ENCODE data around the gene TSPO.
"Not testable (repeated sequence)": the region's sequence is repeated elsewhere in the genome, so short reads cannot be mapped to it uniquely, and the experiment has no call there.

The TSPO gene

GRCh38 chr22:43151251-43152002 is at the start of gene TSPO:
Gene TSPO, plus strand, starts transcription at chr22:43151559. Its CDS starts 7,680 bp downstream, at chr22:43159239.
- in situ Hi-C loops (cut with MboI; ENCODE audit: low pct_unique_long_range_greater_than_20kb, low sequenced_read_pairs, unreplicated experiment) = no loop called here
- TF ChIP-seq CTCF (IDR thresholded peaks at IDR 0.05; ENCODE audit: extremely low read depth, insufficient read depth, missing control alignments) = no peak
- DNase-seq (ENCODE audit: low spot score) = peak; percentile 78

- in situ Hi-C loops (cut with MboI; ENCODE audit: low pct_unique_long_range_greater_than_20kb, low sequenced_read_pairs, unreplicated experiment); DNase-seq (ENCODE audit: low spot score): not testable (repeated sequence)
Observed at GRCh38 chr22:43104056-43104625, 47.2 kb upstream of the TSPO start.

GRCh38 chr22:43104950-43105349 is 46.4 kb upstream of the TSPO start:
- in situ Hi-C loops (cut with MboI; ENCODE audit: low pct_unique_long_range_greater_than_20kb, low sequenced_read_pairs, unreplicated experiment); DNase-seq (ENCODE audit: low spot score): not testable (repeated sequence)

- TF ChIP-seq CTCF (IDR thresholded peaks at IDR 0.05; ENCODE audit: extremely low read depth, insufficient read depth, missing control alignments) = no peak
- in situ Hi-C loops (cut with MboI; ENCODE audit: low pct_unique_long_range_greater_than_20kb, low sequenced_read_pairs, unreplicated experiment) = no loop called here
- DNase-seq (ENCODE audit: low spot score) = no peak
Observed at GRCh38 chr22:43106302-43106701, 45.1 kb upstream of the TSPO start.

- no peak for DNase-seq (ENCODE audit: low spot score)
- in situ Hi-C loops (cut with MboI; ENCODE audit: low pct_unique_long_range_greater_than_20kb, low sequenced_read_pairs, unreplicated experiment) = no loop called here
- no peak for TF ChIP-seq CTCF (IDR thresholded peaks at IDR 0.05; ENCODE audit: extremely low read depth, insufficient read depth, missing control alignments)
Observed at GRCh38 chr22:43109511-43109910, 41.8 kb upstream of the TSPO start.

GRCh38 chr22:43109921-43110443 is 41.4 kb upstream of the TSPO start:
- in situ Hi-C loops (cut with MboI; ENCODE audit: low pct_unique_long_range_greater_than_20kb, low sequenced_read_pairs, unreplicated experiment) = no loop called here
- DNase-seq (ENCODE audit: low spot score) = no peak
- no peak for TF ChIP-seq CTCF (IDR thresholded peaks at IDR 0.05; ENCODE audit: extremely low read depth, insufficient read depth, missing control alignments)

- in situ Hi-C loops (cut with MboI; ENCODE audit: low pct_unique_long_range_greater_than_20kb, low sequenced_read_pairs, unreplicated experiment) = no loop called here
- peak; percentile 55 for TF ChIP-seq CTCF (IDR thresholded peaks at IDR 0.05; ENCODE audit: extremely low read depth, insufficient read depth, missing control alignments)
- DNase-seq (ENCODE audit: low spot score) = peak; percentile 64
Observed at GRCh38 chr22:43110444-43110926, 40.9 kb upstream of the TSPO start, which contains the start of gene BIK. Gene BIK, plus strand, starts transcription at chr22:43110750. Its CDS starts 13,273 bp downstream, at chr22:43124023.
